Stimulated activated CD4-positive, alpha-beta T cell treated with anti-CD3 and anti-CD28 coated beads, Interleukin-1b, Interleukin-23, amount 100 ng/mL, for 48 hours (primary cell): Measurements from ENCODE around the gene CFAP92.

Experiments used
- DNase-seq: peaks from one replicate; pipeline ENCODE4 v3.0.0-alpha.2; 2020

Gene CFAP92

GRCh38 chr3:128861491-128861890 is 132.4 kb downstream of the CFAP92 start:
- DNase-seq: no peak
